DLD1 (cell line): ENCODE results near the gene CDYL2.

ENCODE experiments used
- in situ Hi-C: cut with HindIII; loops from 2 replicates; pipeline ENCODE4 v1.10.0; 2017; ENCODE audit warnings: low sequenced_read_pairs

CDYL2 gene

GRCh38 chr16:80640316-80640715 is 164.1 kb downstream of the CDYL2 start:
- in situ Hi-C loops, result no loop called here

DNA sequence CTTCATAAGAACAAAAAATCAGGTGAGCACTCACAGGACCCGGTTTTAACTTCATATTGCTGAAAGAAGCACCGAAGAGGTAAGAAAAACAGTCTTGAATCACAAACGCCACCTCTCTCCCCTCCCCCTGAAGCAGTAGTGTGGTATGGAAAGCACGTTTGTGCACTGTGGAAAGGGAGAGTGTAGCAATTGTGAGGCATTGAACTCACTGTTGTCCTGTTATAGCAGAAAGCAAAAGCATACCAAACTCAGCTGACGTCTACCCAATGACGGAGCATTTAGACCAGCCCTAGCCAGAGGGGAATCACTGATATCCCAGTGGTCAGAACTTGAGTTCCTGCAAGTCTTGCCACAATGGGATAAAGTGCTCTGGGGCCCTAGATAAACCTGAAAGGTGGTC is 164.8 kb downstream of the CDYL2 start:
- in situ Hi-C loops, result no loop called here

DNA sequence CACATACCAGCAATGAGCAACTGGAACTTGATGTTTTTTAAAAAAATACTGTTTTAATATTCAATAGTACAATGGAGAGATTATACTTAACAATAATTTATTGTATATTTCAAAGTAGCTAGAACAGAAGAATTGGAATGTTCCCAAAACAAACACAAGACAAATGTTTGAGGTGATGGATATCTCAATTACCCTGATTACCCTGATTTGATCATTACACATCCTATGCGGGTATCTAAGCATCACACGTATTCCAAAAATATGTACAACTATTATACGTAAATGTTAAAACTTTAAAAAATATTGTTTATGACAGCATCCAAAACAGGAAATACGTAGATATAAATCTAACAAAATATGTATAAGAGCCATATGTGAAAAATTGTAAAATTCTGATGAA is 166.8 kb downstream of the CDYL2 start:
- in situ Hi-C loops, result no loop called here

DNA sequence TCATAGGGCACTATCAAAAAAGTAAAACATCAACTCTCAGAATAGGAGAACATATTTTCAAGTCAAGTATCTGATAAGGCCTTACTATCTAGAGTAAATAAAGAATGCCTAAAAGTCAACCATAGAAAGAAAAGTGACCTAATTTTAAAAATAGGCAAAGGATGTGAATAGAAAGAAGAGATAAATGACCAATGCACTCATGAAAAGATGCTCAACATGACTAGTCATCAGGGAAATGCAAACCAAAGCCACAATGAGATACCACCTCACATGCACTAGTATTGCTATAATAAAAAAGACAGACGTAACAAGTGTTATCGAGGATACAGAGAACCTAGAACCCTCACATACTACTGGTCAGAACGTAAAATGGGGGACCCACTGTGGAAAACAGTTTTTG is 172.8 kb downstream of the CDYL2 start:
- in situ Hi-C loops, result no loop called here

DNA sequence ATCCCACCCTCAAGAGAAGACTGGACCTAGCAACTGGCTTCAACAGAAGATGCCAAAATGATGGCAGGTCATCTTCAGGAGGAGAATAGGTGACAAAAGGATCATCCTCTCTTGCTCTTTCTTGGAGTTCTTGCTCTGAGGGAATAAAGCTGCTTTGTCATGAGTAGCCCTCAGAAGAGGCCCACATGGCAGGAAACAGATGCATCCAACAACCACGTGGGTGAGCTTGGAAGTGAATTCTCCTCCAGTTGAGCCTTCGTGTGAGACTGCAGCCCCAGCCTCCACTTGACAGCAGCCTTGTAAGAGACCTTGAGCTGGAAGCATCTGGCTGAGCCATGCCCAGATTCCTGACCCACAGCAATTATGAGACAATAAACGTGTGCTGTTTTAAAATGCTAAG is 176.1 kb downstream of the CDYL2 start:
- in situ Hi-C loops, result no loop called here

- in situ Hi-C loops, result no loop called here
Observed at GRCh38 chr16:80627108-80627507, 177.3 kb downstream of the CDYL2 start.

DNA sequence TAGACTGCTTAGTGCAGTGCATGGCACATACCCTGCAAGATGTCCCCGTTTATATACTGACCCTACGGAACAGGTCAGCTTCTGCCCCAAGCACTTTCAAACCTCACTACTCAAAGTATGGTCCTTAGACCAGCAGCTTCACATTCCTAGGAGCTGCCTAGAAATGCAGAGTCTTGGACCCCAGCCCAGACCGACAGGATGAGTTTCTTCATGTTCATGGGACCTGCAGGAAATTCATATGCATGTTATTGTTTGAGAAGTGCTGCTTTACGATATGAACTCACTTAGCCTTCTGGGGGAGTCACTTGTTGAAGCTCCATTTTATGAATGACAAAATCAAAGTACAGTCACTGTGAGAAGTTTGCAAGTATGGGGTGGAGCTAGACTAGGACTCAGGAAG is 181.0 kb downstream of the CDYL2 start:
- in situ Hi-C loops, result no loop called here

DNA sequence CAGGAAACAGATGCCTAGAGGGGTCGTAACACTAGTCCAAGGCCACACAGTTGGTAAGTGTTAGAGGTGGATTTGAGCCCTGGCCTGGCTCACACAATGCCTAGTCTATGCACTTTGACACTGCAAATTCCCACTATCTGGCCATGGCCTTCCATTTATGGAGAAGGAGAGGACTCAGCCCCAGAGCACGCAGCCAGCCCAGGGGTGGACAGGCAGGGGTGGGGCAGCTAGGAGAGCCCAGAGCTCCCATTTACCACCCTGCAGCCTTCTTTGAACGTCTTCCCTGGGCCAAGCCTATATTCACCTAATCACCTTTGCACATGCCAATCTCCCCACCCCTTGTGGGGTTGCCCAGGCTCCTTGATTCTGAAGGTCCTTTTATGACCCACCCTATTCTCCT is 182.4 kb downstream of the CDYL2 start:
- in situ Hi-C loops, result no loop called here

- in situ Hi-C loops, result no loop called here
Observed at GRCh38 chr16:80620736-80621605, 183.4 kb downstream of the CDYL2 start.

DNA sequence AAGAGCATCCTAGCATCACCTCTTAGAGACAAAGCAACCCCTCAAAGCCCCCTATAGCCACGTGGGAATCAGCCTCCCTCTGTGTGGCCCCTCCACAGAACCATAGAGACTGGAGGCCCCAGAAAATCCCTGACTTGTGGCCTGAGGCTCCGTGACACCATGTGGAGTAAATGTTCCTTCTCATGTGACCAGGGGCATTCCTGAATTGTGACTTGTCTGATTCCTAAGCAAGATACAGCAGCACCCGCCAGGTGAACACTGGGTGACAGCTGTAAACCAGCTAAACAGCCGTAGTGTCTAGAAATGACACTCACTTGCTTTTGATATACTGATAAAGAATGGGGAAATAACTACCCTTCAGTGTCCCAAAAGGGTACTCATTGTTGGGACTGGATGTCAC is 184.6 kb downstream of the CDYL2 start:
- in situ Hi-C loops, result no loop called here

- in situ Hi-C loops, result no loop called here
Observed at GRCh38 chr16:80618862-80619648, 185.3 kb downstream of the CDYL2 start.

DNA sequence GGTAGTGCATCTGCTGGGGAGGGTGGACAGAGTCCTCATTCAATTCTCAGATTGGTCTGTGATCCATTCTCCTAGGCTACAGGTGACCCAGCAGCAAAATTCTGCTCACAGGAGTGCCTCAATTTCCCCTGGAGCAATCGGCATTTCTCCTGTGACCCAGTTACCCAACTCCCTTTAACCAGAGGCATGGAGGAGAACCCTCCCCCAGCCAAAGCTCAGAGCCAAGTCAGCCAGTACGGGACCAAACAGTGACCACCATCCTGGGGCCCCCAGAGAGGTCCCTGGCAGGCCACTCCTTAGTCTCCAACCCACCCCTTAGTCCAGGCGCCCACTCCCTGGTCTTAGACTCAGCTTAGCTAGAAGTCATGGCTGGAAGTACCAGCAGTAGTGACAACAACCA is 188.0 kb downstream of the CDYL2 start:
- in situ Hi-C loops, result no loop called here

DNA sequence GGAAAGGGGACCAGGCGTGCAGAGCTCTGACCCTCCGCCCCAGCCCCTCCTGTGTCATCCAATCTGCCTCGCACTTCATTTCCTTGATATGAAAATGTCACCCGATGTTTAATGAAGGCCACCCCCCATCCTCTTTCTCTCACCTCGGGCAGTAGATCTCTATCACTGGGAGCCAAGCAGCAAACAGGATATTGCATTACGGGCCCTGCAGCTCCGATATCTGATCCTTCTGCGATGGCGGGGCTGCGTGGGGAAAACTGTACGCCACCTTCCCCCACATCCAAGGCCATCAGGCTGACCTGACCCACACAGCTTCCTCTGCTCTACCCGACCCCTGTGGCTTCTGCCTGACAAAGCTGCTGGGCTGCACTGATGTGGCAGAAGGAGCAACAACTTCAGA is 188.7 kb downstream of the CDYL2 start:
- in situ Hi-C loops, result no loop called here

- in situ Hi-C loops, result no loop called here
Observed at GRCh38 chr16:80614908-80615671, 189.3 kb downstream of the CDYL2 start.

GRCh38 chr16:80612461-80613017 is 191.9 kb downstream of the CDYL2 start:
- in situ Hi-C loops, result no loop called here

GRCh38 chr16:80611930-80612327 is 192.5 kb downstream of the CDYL2 start:
- in situ Hi-C loops, result no loop called here

DNA sequence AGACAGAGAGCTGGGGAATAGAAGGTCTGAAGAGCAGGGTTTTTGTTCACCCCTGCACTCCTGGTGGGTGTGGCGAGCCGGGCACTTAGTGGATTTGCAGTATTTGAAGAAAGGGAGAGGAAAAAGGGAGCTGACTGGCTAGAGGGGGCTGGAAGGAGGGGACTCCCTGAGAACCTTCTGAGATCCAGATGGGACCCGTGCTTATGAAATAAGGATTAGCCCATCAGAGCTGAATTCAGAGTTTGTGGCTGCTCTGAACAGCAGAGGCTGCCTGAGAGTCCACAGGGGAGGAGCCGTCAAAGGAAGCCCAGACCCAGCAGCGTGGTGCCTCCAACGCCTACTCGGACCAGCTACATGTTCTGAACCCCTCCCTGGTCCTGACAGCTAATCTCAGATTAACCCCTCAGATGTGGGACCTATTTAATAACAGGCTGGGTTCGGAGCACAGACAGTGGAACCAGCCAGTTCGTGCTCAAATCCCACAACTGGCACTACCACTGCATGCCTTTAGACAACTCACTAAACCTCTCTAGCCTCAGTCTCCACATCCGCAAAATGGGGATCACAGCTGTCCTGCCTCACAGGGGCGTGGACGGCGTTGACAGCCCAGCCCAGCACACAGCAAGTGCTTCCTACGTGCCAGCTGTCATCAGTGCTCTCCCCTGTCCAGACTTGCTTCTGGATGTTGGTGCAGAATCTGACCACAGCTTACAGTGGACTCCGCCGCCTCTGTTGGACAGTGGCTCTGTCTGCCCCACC is 193.0 kb downstream of the CDYL2 start:
- in situ Hi-C loops, result no loop called here

- in situ Hi-C loops, result no loop called here
Observed at GRCh38 chr16:80610481-80611156, 193.8 kb downstream of the CDYL2 start.

GRCh38 chr16:80608946-80609345 is 195.5 kb downstream of the CDYL2 start:
- in situ Hi-C loops, result no loop called here

- in situ Hi-C loops, result no loop called here
Observed at GRCh38 chr16:80607204-80607603, 197.2 kb downstream of the CDYL2 start.
